Karpas-422 (cell line): Measurements from ENCODE around the gene RNU6-8. TPM values are rescaled to one million over a fixed set of nuclear protein-coding genes. Genes with fewer than 3 reads are reported as not detected.

ENCODE experiments used
- DNase-seq: peaks from one replicate; pipeline ENCODE4 v3.0.0-alpha.2; 2015
- H2AFZ ChIP-seq: fragments of 200-600 bp; sonication (generic); 2 replicates; pipeline ENCODE4 v1.6.1; 2014; ENCODE audit warnings: antibody characterized with exemption, low read length, mixed read lengths
- H3K27ac ChIP-seq: fragments of 200-600 bp; sonication (generic); 2 replicates; pipeline ENCODE4 v1.5.1; 2014; ENCODE audit warnings: mild to moderate bottlenecking, low read length, moderate library complexity
- H3K27me3 ChIP-seq: fragments of 200-600 bp; sonication (generic); 2 replicates; pipeline ENCODE4 v1.6.1; 2014; ENCODE audit warnings: low read length, mixed read lengths
- H3K36me3 ChIP-seq: fragments of 200-600 bp; sonication (generic); 2 replicates; pipeline ENCODE4 v1.6.1; 2014; ENCODE audit warnings: low read length, mixed read lengths; ENCODE audit not compliant: insufficient read depth
- H3K4me1 ChIP-seq: fragments of 200-600 bp; sonication (generic); 2 replicates; pipeline ENCODE4 v1.6.1; 2014; ENCODE audit warnings: mild to moderate bottlenecking, low read length, mixed read lengths
- H3K4me2 ChIP-seq: fragments of 200-600 bp; sonication (generic); 2 replicates; pipeline ENCODE4 v1.6.1; 2014; ENCODE audit warnings: low read length, low read depth, mild to moderate bottlenecking; ENCODE audit not compliant: poor library complexity, severe bottlenecking
- H3K4me3 ChIP-seq: fragments of 200-600 bp; sonication (generic); 2 replicates; pipeline ENCODE4 v1.5.1; 2014; ENCODE audit warnings: mild to moderate bottlenecking, antibody characterized with exemption, low read length, mixed read lengths
- H3K79me2 ChIP-seq: fragments of 200-600 bp; sonication (generic); 2 replicates; pipeline ENCODE4 v1.6.1; 2014; ENCODE audit warnings: mild to moderate bottlenecking, low read length, mixed read lengths
- H3K9ac ChIP-seq: fragments of 200-600 bp; sonication (generic); 2 replicates; pipeline ENCODE4 v1.6.0; 2014; ENCODE audit warnings: low read length
- H3K9me2 ChIP-seq: fragments of 200-600 bp; sonication (generic), shearing (Covaris generic); replicated peaks from 2 replicates; pipeline ENCODE4 v1.6.0; 2014; ENCODE audit warnings: mild to moderate bottlenecking, low read length, moderate library complexity; ENCODE audit not compliant: insufficient read depth
- H3K9me3 ChIP-seq: fragments of 300-700, 200-600 bp; sonication (generic); 2 replicates; pipeline ENCODE4 v1.6.1; 2014; ENCODE audit warnings: low read length, mixed read lengths
- H4K20me1 ChIP-seq: fragments of 200-600 bp; sonication (generic); 2 replicates; pipeline ENCODE4 v1.6.1; 2014; ENCODE audit warnings: mild to moderate bottlenecking, antibody characterized with exemption, low read length, low read depth; ENCODE audit not compliant: insufficient read depth
- small RNA-seq: library from RNA; depleted of rRNA; stranded (forward); fragments of <200 nt; gene quantifications from one replicate; pipeline ENCODE3, GENCODE V24; 2014
- total RNA-seq: library from RNA; depleted of rRNA; stranded (reverse); fragments of >200 nt; shearing (Covaris generic); gene quantifications from 2 replicates; pipeline ENCODE4 v1.2.3, GENCODE V29; 2014; ENCODE audit warnings: low replicate concordance; rRNA removed

The RNU6-8 gene
- total RNA-seq, 1 experiment from 2014 or later, result not detected

DNA sequence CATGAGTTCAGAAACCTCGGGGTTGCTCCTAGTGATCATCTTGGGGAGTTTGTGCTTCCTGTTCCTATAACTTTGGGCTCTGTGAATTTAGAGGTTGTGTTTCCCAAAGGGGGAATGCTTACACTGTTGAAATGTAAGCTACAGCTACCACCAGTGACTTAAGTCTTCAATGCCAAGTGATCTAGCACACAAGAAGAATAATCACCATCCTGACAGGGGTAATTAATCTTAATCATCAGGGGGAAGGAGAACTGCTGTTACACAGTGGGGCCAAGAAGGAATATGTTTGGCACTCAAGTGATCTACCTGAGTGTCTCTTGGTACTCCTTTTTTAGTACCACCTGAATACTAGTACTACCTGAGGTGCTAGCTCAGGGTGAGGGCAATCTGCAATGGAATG lies 36.1 kb downstream of the RNU6-8 start:
- no peak overlapping the region for H3K4me3 ChIP-seq
- no peaks in the 10 kb centered on the region for H3K27me3 ChIP-seq
- H3K9me3 ChIP-seq, result no peaks in the 10 kb centered on the region
- H3K9me2 ChIP-seq, result no peaks in the 10 kb centered on the region
- no peaks in the 10 kb centered on the region for H3K79me2 ChIP-seq
- no peak overlapping the region for H2AFZ ChIP-seq
- no peak overlapping the region for H3K9ac ChIP-seq
- H3K4me2 ChIP-seq, result no peak overlapping the region
- no peaks in the 10 kb centered on the region for H4K20me1 ChIP-seq
- H3K36me3 ChIP-seq, result no peaks in the 10 kb centered on the region
- H3K4me1 ChIP-seq, result no peaks in the 10 kb centered on the region
- no peak for DNase-seq
- H3K27ac ChIP-seq, result no peak overlapping the region

DNA sequence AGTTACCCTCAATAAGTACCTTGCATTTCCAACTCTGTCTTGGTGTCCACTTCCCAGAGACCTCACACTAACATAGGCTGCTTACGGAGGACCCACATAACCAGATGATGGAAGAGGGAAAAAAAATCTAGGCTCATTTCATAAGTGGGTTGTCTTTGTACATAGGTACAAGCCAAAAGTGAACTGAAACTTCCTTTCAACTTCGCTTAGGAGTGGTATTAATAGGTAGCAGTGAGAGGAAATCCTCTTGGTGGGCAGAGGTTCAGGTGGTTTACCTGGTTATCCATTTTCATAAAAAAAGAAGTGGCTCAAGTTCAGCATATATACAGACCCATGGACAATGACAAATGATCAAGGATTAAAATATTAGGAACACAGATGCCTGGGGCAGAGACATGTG lies 37.0 kb downstream of the RNU6-8 start:
- Histone ChIP-seq H3K27me3 (no peaks in the 10 kb centered on the region), H2AFZ (no peak overlapping the region), H3K9ac (no peak overlapping the region), H3K4me1 (no peaks in the 10 kb centered on the region), H3K4me3 (no peak overlapping the region), H4K20me1 (no peaks in the 10 kb centered on the region), H3K9me3 (no peaks in the 10 kb centered on the region), H3K27ac (no peak overlapping the region), H3K4me2 (no peak overlapping the region), H3K9me2 (no peaks in the 10 kb centered on the region), H3K36me3 (no peaks in the 10 kb centered on the region), H3K79me2 (no peaks in the 10 kb centered on the region)
- no peak for DNase-seq

Small RNAs within 50 kb of the gene (small RNA-seq; reads per million reads assigned to genes)
- gene RNU6-7 (0.20 reads per million), gene RNU6-8 (not detected)

Other genes starting within 250 kb of the RNU6-8 start
- 63.0 and 114 TPM in 2 replicates for gene ARHGAP5, start 126.0 kb downstream of the RNU6-8 start, total RNA-seq
- gene RNU6-7, start 1.2 kb downstream of the RNU6-8 start, total RNA-seq, result not detected in 2 replicates
- 0.54 and 2.3 TPM in 2 replicates for gene AKAP6, start 126.0 kb upstream of the RNU6-8 start, total RNA-seq